SK-N-MC (cell line): ENCODE results near the gene UBE3C.

Experiments
- EZH2 ChIP-seq: fragments of 200-600 bp; sonication (generic); IDR thresholded peaks from one replicate; pipeline ENCODE4 v1.6.1; 2017; ENCODE audit warnings: antibody characterized with exemption
- FOXP2 ChIP-seq: optimal IDR thresholded peaks from 2 replicates; pipeline ENCODE3; 2011; ENCODE audit warnings: mild to moderate bottlenecking, moderate library complexity; ENCODE audit not compliant: insufficient read depth; ENCODE audit errors: extremely low read length, control extremely low read depth
- POLR2AphosphoS5 ChIP-seq: IDR thresholded peaks from 2 replicates; pipeline ENCODE4 v1.6.1; 2012; ENCODE audit warnings: mild to moderate bottlenecking, low read depth, low read length, borderline replicate concordance

- no peak for TF ChIP-seq POLR2AphosphoS5
- no peak for TF ChIP-seq EZH2
- no peak for TF ChIP-seq FOXP2
Measured at GRCh38 chr7:157097569-157097968, 41.2 kb upstream of the UBE3C start.
